Activated CD4-positive, CD25-positive, alpha-beta regulatory T cell treated with anti-CD3 and anti-CD28 coated beads, Interleukin-2, amount 50 U/mL, for 72 hours (primary cell): ENCODE results near the gene NIN.
"Not testable (repeated sequence)": the region's sequence is repeated elsewhere in the genome, so short reads cannot be mapped to it uniquely, and the experiment has no call there.

ENCODE experiments used
- DNase-seq: peaks from one replicate; pipeline ENCODE4 v3.0.0; 2021

The NIN gene

GRCh38 chr14:50815058-50815457, 15.9 kb downstream of the NIN start:
- DNase-seq, result not testable (repeated sequence)

- no peak for DNase-seq
Measured at GRCh38 chr14:50814161-50814560, 16.8 kb downstream of the NIN start.

DNA sequence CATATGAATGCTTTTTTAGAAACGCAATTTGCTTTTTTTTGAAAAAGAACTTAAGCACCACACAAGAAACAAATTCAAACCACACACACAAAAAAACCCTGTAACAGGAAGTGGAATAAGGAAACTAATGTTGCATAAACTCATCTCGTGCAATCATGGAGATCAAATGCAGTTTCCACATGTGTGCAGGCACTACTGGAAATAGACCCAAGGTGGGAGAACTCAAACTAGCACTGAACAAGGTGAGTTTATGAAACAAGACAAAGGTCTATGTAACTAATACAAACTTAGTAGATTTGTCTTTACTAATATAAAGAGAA, 17.5 kb downstream of the NIN start:
- DNase-seq, result no peak

DNA sequence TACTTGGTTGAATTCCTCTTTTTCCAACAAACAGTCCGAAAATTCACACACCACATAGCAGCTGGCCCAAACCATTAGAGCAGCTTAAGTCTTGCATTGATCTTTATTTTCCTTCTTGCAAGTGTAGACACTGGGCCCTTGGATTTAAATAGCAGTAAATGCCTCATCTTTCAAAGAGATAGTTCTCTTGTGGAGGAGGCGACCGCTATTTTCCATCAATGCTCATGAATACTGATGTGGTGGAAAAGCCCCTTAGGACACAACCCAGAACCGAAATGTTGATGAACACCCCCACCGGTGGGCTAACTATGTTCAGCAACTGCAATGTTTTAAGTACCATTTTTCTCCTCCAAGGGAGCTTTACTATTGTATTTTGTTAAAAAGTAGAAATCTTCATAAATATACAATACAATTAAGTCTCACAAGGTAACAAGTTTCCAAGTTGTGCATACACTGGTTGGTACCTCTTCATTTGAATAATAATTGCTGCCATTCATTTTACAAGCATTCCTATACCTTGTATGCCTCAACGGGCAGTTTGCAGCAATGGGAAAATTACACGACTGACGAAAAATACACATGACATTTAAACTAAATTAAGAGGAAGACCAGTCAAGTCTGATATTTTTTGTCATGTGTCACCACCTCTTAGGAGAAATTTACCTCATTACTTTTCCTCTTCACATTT, 18.0 kb downstream of the NIN start:
- DNase-seq, result no peak

DNA sequence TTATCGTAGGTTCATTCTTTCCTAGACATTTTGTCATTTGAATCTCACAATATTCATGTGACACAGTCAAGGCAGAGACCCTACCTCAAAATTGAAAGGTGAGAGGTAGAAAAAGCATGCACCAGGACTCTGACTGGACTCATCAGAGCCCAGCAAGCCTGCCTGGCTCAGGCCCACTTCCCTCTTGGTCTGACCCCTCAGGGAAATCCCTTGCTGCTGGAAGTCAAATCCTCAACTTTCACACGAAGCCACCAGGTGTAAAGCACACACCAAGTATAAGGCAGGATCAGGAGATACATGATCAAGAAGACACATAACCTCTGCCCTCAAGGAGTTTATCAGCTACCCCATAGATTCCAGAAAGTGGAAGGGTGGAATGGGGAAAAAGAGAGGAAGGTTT, 18.8 kb downstream of the NIN start:
- DNase-seq, result no peak

- no peak for DNase-seq
Measured at GRCh38 chr14:50808053-50808452, 22.9 kb downstream of the NIN start.

DNA sequence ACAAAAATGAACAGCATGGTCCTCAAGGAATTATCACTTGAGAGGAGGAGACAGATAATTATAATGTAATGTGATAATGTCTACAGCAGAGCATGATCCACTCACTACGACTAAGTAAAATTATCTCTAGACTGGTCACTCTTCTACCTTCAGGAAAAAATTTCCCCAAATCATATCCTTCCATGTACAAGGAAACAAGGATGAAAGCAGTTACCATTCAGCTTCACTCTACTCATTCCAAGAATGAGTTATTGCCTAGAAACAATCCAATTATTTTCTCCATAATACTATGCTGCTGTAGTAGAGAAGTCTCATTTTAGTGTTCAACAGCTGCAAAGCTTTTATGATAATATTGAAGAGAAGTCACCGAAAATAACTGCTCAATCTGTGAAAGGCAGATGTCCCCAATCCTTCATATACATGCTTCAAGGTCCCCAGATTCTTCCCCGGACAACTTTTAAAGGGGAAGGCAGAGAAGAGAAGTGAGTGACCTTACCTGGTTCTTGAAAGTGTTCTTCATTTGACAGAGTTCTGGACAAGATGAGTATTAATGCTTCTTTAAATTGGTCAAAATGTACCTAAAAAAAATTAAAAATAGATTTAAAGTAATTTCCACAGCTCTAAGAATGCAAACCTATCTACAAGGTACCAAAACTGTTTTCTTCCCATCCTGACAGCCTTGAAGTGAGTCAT, 24.6 kb downstream of the NIN start:
- DNase-seq, result no peak

DNA sequence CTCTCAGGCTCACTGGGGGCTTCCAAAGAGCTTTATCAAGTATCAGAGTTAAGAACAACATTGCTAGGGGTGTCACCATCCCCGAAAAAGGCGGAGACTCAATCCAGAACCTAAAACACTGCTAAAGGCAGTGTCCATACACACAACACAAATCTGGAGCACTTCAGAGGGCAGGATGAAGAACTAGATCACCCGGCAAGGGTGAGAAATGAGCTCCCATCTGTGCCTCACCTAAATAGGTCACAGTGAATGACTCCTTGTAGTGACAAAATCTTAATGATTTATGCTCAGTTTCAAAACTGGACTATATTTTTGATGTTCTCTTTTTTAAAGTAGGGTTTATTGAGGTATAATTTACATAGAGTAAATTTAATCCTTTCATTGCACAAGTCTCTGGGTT, 25.6 kb downstream of the NIN start:
- no peak for DNase-seq

DNA sequence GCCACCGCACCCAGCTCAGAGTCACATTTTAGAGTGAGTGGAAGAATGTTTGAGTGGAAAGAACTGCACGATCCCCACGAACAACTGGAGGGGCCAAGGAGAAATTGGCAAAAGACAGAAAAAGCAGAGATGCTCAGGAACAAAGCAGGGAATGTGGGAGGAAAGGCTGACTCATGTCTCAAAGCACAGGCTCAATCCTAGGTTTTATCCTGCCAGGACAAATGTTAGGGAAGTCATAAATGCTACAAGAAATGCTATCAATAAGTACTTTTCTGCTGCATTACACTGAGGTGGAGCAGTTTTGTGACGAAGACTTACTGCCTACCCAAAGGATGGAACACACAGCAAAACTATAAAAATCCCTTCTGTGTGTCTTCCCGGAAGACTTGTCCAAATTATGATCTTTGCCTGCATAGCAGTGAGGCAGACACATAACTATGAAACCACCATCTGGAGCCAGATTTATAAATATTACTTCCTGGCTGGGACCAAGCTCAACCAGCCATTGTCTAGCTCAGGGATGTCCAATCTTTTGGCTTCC, 26.7 kb downstream of the NIN start:
- no peak for DNase-seq

GRCh38 chr14:50801706-50802105, 29.3 kb downstream of the NIN start:
- no peak for DNase-seq

- DNase-seq, result no peak
Measured at GRCh38 chr14:50800032-50800431, 30.9 kb downstream of the NIN start.

- no peak for DNase-seq
Measured at GRCh38 chr14:50798048-50798421, 32.9 kb downstream of the NIN start.

- DNase-seq, result no peak
Measured at GRCh38 chr14:50797250-50798047, 33.5 kb downstream of the NIN start.

- no peak for DNase-seq
Measured at GRCh38 chr14:50796390-50796789, 34.6 kb downstream of the NIN start.

DNA sequence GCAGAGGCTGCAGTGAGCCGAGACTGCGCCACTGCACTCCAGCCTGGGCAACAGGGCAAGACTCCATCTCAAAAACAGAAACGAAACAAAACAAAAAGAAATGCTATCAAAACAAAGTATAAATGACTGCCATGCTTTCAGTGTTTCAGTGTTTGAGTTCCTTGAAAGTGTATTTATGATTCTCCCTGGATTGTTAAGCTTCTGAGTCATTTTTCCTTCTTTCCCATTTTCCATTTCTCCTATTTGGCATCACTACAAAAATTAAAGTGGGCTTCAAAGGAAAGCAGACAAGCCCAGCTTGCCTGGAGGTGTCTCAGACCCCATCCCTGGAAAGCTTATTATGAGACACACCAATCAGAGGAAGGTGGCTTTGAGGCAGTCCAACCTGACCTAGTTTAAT, 35.1 kb downstream of the NIN start:
- no peak for DNase-seq

- no peak for DNase-seq
Measured at GRCh38 chr14:50795142-50795541, 35.8 kb downstream of the NIN start.

DNA sequence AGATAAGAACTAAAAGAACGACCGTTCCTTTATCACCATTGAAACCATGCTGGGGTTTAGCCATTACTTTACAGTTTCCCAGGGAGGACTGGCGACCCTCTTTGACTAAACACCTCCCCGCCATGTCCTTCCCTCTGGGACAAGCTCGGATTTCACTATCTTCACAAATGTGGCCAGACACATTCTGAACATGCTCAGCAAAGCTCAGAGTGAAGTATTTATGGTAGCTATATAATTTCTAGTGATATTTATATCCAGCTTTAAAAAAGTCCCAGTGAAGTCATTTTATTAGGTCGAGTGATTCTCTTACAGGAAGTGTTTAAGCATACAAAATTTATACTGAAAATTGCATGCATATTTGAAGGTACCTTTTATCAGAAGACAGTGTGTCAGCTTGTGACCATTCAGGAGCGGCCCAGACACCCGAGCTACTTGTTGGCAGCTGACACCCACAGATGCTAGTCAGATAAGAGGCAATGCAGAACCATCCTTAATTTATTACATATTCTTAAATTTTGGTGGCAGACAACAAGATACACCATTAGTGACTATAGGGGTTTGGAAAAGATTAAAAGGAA, 36.8 kb downstream of the NIN start:
- no peak for DNase-seq

DNA sequence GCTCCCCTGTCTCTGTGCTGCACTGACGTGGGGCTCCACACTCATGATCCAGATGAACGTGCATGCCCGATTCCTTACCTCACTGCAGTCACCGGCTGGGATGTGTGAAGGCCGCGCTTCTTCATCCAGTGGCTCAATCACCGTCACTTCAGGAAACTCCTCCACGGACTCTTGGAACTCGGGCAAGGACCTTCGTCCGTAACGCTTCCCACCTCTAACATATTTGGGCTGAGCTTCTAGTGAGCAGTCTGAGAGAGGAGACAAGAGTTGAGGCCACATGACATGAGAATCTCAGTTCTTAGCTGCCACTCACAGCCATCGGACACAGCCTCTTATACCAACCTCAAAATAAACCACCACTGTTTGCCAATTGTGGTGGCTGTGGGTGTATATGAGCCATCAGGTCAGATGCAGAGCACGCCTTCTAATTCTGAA, 38.3 kb downstream of the NIN start:
- DNase-seq, result no peak

DNA sequence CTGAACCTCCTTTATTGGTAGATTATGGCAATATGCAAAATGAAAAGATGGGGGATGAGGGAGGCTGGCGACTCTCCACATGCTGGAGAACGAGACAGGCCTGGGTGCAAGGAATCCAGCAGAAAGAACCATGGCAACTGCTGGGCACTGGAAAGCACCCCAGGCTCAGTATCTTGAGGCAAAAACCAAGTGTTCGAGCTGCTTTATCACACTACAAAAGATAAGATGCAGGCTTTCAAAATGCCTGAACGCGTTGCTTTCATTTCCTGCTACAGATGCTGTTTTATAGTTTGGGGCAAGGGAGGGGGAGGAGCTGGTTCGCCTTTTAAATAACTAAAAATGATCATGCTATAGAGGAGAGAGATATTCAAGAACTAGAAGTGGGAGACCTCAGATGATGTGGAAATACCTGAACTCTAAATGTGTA, 38.9 kb downstream of the NIN start:
- DNase-seq, result no peak

- DNase-seq, result no peak
Measured at GRCh38 chr14:50791201-50791600, 39.8 kb downstream of the NIN start.

- DNase-seq, result no peak
Measured at GRCh38 chr14:50790589-50790988, 40.4 kb downstream of the NIN start.

DNA sequence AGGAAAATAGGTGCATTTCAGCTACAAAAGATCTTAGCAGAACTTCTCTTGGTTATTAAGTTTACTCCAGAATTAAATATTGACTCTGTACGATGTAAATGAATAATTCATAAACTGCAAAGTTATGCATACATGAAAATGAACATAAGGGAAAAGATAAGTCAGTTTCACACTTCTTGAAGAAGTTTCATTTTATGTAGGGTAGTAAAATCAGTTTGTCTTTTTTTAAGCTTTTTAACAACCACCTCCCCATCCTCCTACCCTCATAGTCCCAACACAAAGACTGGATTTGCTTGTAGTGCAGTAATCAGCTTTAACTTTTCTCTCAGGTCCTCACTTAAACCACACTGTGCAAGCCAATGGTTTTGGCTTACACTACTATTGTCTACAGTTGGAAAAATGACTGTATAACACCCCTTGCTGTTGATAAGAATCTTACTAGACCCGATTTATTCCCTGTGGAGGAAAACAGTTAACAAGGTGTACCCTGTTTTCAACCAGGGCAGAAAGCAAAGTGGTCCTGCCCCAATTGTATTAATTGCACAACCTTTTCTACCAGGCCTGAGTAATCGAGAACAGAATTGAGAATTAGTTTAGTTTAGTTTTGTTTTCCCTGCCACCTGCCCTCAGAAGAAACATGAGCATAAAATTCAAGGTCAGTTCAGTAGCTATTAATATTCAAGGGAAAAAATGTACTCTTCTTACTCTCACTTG, 44.1 kb downstream of the NIN start:
- no peak for DNase-seq
